K562 (cell line): ENCODE data around the gene B2M. TPM values are rescaled to one million over a fixed set of nuclear protein-coding genes. Genes with fewer than 3 reads are reported as not detected.

Experiments used
- DDX20 ChIP-seq: fragments of 450-650 bp; IDR thresholded peaks from 2 replicates; pipeline ENCODE4 v1.6.1; 2016; ENCODE audit warnings: missing genetic modification characterization, low read depth, mild to moderate bottlenecking, missing compliant biosample characterization, moderate library complexity
- ELK1 ChIP-seq: sonication (generic); formaldehyde crosslinking; IDR thresholded peaks from 2 replicates; pipeline ENCODE4 v1.8.1; 2022; ENCODE audit warnings: missing genetic modification reagents
- HIVEP1 ChIP-seq: fragments of 250-450 bp; sonication (Bioruptor Pico); IDR thresholded peaks from 2 replicates; pipeline ENCODE4 v1.4.0; 2020; ENCODE audit warnings: mild to moderate bottlenecking
- NRF1 ChIP-seq, 2 experiments: fragments of 450-650 bp; IDR thresholded peaks in 1 of 2; conservative IDR thresholded peaks in 1 of 2; 2 replicates each; pipeline ENCODE4 v1.6.1; 2014; ENCODE audit warnings: mild to moderate bottlenecking in 2 of 2
- RBFOX2 ChIP-seq: fragments of 200-400 bp; formaldehyde crosslinking; IDR thresholded peaks from 2 replicates; pipeline ENCODE4 v1.6.1; 2017; ENCODE audit warnings: low read depth, mild to moderate bottlenecking, low read length, moderate library complexity
- RNF219 ChIP-seq: fragments of 250-450 bp; sonication (Bioruptor Pico); IDR thresholded peaks from 2 replicates; pipeline ENCODE4 v1.5.0; 2022; ENCODE audit warnings: mild to moderate bottlenecking
- RREB1 ChIP-seq: fragments of 250-450 bp; sonication (Bioruptor Pico); IDR thresholded peaks from 2 replicates; pipeline ENCODE4 v1.4.0; 2020
- TCF15 ChIP-seq: fragments of 250-450 bp; sonication (Bioruptor Pico); IDR thresholded peaks from 2 replicates; pipeline ENCODE4 v1.8.0; 2022; ENCODE audit warnings: moderate library complexity, mild to moderate bottlenecking, inconsistent platforms
- ZBTB17 ChIP-seq: fragments of 450-650 bp; formaldehyde crosslinking; IDR thresholded peaks from 2 replicates; pipeline ENCODE4 v1.4.0; 2020; ENCODE audit warnings: mild to moderate bottlenecking
- ZNF239 ChIP-seq: fragments of 250-450 bp; sonication (Bioruptor Pico); IDR thresholded peaks from 2 replicates; pipeline ENCODE4 v1.4.0; 2020; ENCODE audit warnings: mild to moderate bottlenecking
- ZNF76 ChIP-seq: fragments of 250-450 bp; sonication (Bioruptor Pico); IDR thresholded peaks from 2 replicates; pipeline ENCODE4 v1.4.0; 2020; ENCODE audit warnings: mild to moderate bottlenecking, moderate library complexity, borderline replicate concordance
- ZNF766 ChIP-seq: fragments of 200-800 bp; sonication (Bioruptor generic); conservative IDR thresholded peaks from 2 replicates; pipeline ENCODE4 v1.6.1; 2016; ENCODE audit warnings: missing genetic modification characterization, missing compliant biosample characterization
- ZNF778 ChIP-seq: fragments of 450-650 bp; formaldehyde crosslinking; IDR thresholded peaks from 2 replicates; pipeline ENCODE4 v1.4.0; 2020; ENCODE audit warnings: mild to moderate bottlenecking, moderate library complexity
- polyA plus RNA-seq, 8 experiments: library from polyadenylated mRNA; depleted of rRNA in 4 of 8; stranded (reverse) in 5 of 8; unstranded in 3 of 8; fragments of >200 nt; fragmentation: Nextera tagmentation in 2 of 8; fragmentation: Illumina TruSeq in 1 of 8; extraction: Ambion mirVana in 2 of 8; extraction: Trizol in 1 of 8; gene quantifications; 2 replicates each; pipeline versions ENCODE4 v1.2.1 to v1.2.3, GENCODE V29; 2011 to 2014; ENCODE audit warnings: inconsistent platforms in 1 of 8, missing spikeins in 1 of 8
- total RNA-seq, 7 experiments: library from RNA; depleted of rRNA in 6 of 7; stranded (reverse); fragments of >200 nt in 6 of 7; fragmentation: Illumina TruSeq in 2 of 7; extraction: Trizol in 2 of 7; gene quantifications; 2 replicates each; pipeline versions ENCODE4 v1.2.1 to v1.2.3, GENCODE V29; 2011 to 2021; ENCODE audit warnings: low replicate concordance in 1 of 7

Gene B2M
- total and polyA plus RNA-seq, 9 of the 15 experiments (the other 6 are each of a cell fraction or from before 2014, with no cell fraction given), result 460 to 3,138 (median 1,032) TPM

GRCh38 chr15:44663410-44664308, 47.7 kb upstream of the B2M start, which contains the start of gene SPG11 (continued):
- peak; percentile 49; the same call in 1 of the 2 replicates for TF ChIP-seq RNF219 (CRISPR knock-in tag)
- TF ChIP-seq ZNF239 (CRISPR knock-in tag), result no peak; the same call in 1 of the 2 replicates
- TF ChIP-seq ZNF778 (CRISPR knock-in tag), result no peak
- TF ChIP-seq ELK1 (CRISPR knock-in tag), result no peak; the same call in 1 of the 2 replicates
- peak; percentile 81 for TF ChIP-seq ZNF76
- TF ChIP-seq DDX20 (tag), result peak; percentile 48; the same call in 1 of the 2 replicates
- TF ChIP-seq ZBTB17 (CRISPR knock-in tag), result no peak
- no peak for TF ChIP-seq RREB1 (CRISPR knock-in tag)
- TF ChIP-seq NRF1 (conservative IDR thresholded peaks at IDR 0.05 in 1 of 2, IDR thresholded peaks at IDR 0.05 in 1 of 2), result peak; percentile 98
- TF ChIP-seq TCF15 (CRISPR knock-in tag), result no peak
- no peak for TF ChIP-seq HIVEP1 (CRISPR knock-in tag)
- TF ChIP-seq RBFOX2, result peak; percentile 98
- TF ChIP-seq ZNF766 (CRISPR knock-in tag), result peak; percentile 89
